Cardiac fibroblast (primary cell): ENCODE results near the gene HELZ2.

Source experiments
- DNase-seq, 2 donors: peaks; one replicate each; pipeline versions ENCODE4 v3.0.0 to v3.0.0-alpha.2; 2010; ENCODE audit warnings: low read depth in 2 of 2
- H3K4me3 ChIP-seq, 2 donors: replicated peaks in 1 of 2; 1 replicate in 1 of 2; 2 replicates in 1 of 2; pipeline ENCODE4 v1.5.1; 2011; ENCODE audit warnings: low read depth in 2 of 2, low read length in 2 of 2, mild to moderate bottlenecking in 2 of 2, moderate library complexity in 1 of 2
- CTCF ChIP-seq: IDR thresholded peaks from one replicate; pipeline ENCODE4 v1.5.1; 2011; ENCODE audit warnings: low read depth, mild to moderate bottlenecking, low read length, inconsistent platforms

The HELZ2 gene

GRCh38 chr20:63591147-63591533 lies 17.1 kb upstream of the HELZ2 start:
- H3K4me3 ChIP-seq, result no peak overlapping the region
- TF ChIP-seq CTCF, result no peak
- no peak for DNase-seq

- no peak overlapping the region for H3K4me3 ChIP-seq
- no peak for TF ChIP-seq CTCF
- no peak for DNase-seq
Observed at GRCh38 chr20:63590218-63591146, 16.4 kb upstream of the HELZ2 start.

GRCh38 chr20:63589261-63590217 lies 15.5 kb upstream of the HELZ2 start:
- no peak overlapping the region for H3K4me3 ChIP-seq
- no peak for TF ChIP-seq CTCF
- DNase-seq, result no peak

GRCh38 chr20:63588641-63589041 lies 14.6 kb upstream of the HELZ2 start:
- TF ChIP-seq CTCF, result no peak
- no peak overlapping the region for H3K4me3 ChIP-seq
- DNase-seq, result no peak

GRCh38 chr20:63587776-63588591 lies 13.9 kb upstream of the HELZ2 start:
- DNase-seq, result no peak
- no peak for TF ChIP-seq CTCF
- no peak overlapping the region for H3K4me3 ChIP-seq

GRCh38 chr20:63587256-63587655 lies 13.2 kb upstream of the HELZ2 start:
- TF ChIP-seq CTCF, result no peak
- H3K4me3 ChIP-seq, result no peak overlapping the region
- DNase-seq, result no peak
